ENCODE data around the gene FSTL5.

GRCh38 chr4:162011089-162011488 lies 152.7 kb downstream of the FSTL5 start:
- TF ChIP-seq POLR2AphosphoS5 (IDR thresholded peaks at IDR 0.05; ENCODE audit: borderline replicate concordance, low read depth, low read length) (no peak), EZH2 (IDR thresholded peaks at IDR 0.05) (no peak), FOXP2 (optimal IDR thresholded peaks at IDR 0.05; ENCODE audit: control extremely low read depth, extremely low read length, insufficient read depth) (no peak)
